GM19025 (cell line): ENCODE data around the gene CDC42EP4.
"Not testable (repeated sequence)": the region's sequence is repeated elsewhere in the genome, so short reads cannot be mapped to it uniquely, and the experiment has no call there.

Experiments used
- ATAC-seq: cut with Tn5 transposase; IDR thresholded peaks from one replicate; pipeline ENCODE4 v1.9.1; 2021; ENCODE audit warnings: mild to moderate bottlenecking, low read depth, moderate library complexity; ENCODE audit not compliant: unreplicated experiment

Gene CDC42EP4

DNA sequence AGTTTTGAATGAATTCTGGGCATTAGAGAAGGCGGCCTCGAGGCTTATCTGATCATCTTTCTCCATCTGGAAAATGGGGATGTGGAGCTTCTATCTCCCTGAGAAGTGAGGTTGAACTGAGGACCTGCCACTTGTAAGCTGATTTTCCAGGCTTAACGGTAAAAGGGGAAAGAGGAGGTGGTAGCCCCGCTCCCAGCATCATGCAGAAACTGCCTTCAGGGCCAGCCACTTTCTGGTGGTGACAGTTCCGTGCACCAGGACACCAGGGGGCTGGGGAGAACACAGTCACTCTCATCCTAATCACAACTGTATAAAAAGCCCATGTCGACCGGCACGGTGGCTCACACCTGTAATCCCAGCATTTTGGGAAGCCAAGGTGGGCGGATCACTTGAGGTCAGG lies 29.2 kb downstream of the CDC42EP4 start:
- ATAC-seq: no peak

DNA sequence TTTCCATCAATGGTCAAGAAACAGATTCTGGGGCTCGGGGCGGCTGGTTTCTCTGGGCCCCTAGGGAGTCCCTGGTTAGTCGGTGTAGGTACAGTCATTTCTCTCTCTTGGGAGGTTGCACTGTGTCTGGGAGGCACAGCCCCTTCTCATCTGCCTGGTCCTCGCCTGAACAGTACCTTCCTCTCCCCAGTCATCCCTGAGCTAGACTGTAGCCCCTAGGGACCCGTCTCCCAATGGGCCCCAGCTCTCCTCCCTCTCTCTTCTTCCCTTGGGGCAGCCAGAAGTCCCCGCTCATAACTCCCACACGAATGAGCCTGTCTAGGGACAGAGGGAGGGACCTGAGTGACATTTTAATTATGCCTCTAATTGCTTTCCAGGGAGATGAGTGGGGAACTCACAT lies 29.9 kb downstream of the CDC42EP4 start:
- ATAC-seq: peak; percentile 91

DNA sequence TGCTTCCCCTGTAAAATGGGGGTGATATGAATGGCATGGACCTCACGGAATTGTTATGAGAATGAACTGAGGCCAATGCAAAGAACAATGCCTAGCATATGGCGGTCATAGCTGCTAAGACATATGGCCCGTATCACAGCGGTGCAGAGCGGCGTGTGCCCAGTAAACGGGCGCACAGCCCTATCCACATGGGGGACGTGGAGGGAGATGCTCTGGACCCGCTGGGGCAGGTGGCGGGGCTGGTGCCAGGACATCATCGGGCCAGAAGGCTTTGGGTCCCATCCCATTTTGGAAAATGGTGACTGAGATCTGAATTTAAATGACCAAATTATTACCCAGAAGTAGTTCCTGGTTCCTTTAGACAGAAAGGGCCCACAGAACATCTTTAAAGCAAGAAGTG lies 31.6 kb downstream of the CDC42EP4 start:
- ATAC-seq: no peak

DNA sequence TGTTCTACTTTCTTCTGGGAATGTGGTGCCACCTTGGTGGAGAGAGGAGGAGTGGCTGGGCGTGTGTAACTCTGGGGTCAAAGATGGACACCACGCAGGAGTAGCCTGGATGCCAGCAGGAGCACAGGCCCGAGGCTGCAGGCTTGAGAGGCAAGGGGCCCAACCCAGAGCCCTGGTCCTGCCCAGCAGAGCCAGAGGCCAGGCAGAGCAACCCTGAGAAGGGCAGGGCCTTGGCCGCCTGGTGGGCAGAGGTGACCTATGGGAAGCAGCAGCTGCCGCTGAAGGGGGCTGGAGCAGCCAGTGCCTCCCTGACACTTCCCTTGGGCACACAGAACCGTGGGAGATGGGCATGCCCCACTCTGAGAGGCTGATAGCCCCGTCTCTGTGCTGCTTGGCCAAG lies 32.1 kb downstream of the CDC42EP4 start:
- ATAC-seq: no peak

DNA sequence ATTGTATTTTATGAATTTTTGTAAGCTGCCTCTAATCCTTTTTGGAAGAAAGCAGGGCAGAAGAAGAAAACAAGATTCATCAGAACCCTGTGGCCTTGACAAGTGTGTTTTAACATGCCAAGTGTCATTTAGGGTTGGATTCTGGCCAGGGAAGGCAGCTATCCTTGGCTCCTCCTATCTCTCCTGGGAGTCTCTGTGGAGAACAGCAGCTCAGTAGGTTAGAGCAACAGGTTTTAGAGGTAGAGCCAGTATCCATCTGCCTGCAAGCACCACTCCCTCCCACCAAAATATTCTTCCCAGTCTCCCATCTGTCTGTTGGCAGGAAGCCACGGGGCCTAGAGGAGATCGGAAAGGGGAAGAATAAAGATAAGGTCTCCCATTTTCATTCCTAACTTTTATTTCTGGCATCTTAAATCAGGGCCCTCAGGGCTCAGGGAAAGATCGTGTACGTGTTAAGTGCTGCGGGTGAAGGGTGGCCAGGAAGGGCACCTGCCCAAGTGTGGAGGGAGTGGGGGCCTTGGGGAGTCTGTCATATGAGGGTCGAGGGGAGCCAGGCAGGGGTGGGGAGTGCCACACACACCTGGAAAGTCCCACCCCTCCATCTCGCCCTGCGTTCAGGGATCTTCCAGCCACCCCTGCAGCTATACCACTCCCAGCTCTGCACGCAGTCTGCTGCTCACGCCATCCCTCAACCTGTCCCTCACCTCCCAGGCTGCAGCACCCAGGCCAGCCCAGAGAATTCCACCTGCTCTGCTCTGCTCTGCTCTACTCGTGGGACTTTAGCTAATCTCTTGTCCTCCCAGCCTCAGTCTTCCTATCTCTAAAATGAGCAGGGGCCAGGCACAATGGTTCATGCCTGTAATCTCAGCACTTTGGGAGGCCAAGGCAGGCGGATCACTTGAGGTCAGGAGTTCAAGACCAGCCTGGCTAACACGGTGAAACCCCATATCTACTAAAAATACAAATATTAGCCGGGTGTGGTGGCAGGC lies 33.0 kb downstream of the CDC42EP4 start:
- ATAC-seq: no peak

DNA sequence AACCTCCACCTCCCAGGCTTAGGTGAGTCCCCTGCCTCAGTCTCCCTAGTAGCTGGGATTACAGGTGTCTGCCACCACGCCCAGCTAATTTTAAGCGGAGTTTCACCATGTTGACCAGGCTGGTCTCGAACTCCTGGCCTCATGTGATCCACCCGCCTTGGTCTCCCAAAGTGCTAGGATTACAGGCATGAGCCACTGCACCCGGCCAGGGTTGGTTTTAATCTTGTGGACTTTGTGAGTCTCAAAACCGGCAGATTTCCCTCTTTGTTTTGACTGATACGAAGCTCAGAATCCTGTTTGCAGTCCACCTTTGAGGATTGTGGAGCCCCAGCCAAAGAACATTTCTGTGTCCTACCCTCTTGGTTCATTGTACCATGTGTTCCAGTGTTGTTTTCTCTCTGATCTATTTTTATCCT lies 33.7 kb downstream of the CDC42EP4 start:
- ATAC-seq: no peak

DNA sequence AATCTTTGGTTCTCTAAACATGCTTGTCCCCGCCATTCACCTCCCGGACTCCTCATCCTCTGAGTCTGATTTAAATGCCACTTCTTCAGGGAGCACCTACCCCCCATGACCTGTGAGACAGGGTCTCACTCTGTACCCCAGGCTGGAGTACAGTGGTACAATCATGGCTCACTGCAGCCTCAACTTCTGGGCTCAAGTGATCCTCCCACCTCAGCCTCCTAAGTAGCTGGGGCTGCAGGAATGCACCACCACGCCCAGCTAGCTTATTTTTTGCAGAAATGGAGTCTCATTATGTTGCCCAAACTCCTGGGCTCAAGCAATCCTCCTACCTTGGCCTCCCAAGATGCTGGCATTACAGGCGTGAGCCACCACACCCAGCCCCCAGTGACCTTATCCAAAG lies 37.3 kb downstream of the CDC42EP4 start:
- ATAC-seq: no peak

DNA sequence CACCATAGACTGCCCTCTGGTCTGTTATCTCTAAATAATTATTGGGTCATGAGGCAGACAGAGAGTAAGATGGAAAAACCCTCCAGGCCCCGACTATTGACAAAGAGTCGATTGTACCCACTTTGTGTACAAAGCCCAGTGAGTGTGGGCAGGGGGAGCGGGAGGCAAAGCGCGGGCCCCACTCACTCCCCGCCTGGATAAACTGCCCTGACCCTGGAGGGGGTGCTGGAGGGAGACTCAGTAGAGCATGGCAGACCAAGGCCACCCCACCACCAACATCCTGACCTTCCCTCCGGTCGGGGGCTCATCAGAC lies 38.9 kb downstream of the CDC42EP4 start:
- no peak for ATAC-seq

DNA sequence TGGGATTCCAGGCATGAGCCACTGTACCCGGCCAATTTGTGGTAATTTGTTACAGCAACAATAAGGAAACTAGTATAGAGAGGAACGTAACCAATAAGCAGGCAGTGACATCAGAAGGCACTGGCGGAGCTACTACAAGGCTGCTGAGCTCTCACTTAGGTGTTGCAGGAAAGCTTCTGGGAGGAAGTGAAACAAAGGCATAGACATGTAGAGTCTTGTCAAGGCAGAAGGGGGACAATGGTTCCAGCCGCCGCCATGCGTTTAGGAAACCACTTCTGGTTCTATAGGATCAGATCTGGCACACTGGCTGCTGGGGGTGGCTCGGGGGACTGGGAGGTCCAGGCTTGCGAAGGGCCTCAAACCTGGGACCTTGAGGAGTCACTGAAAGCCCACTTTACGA lies 40.7 kb downstream of the CDC42EP4 start:
- peak; percentile 96 for ATAC-seq

DNA sequence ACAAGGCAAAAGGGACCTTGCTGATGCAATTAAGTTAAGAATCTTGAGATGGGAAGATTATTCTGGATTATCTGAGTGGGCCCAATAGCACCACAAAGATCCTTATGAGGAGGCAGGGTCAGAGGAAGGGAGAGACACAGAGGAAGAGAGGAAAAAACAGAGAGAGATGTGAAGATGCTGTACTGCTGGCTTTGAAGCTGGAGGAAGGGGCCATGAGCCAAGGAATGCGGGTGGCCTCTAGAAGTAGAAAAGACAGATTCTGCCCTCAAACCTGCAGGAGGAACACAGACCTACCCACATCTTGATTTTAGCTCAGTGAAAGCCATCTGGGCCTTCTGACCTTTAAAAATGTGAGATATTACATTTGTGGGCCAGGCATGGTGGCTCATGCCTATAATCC lies 42.0 kb downstream of the CDC42EP4 start:
- ATAC-seq: no peak

DNA sequence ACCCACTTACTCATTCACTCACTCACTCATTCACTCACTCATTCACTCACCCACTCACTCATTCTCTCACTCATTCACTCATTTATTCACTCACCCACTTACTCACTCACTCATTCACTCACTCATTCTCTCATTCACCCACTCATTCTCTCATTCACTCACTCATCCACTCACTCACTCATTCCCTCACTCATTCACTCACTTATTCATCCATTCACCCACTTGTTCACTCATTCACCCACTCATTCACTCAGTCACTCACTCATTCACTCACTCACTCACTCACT lies 42.5 kb downstream of the CDC42EP4 start:
- no peak for ATAC-seq

DNA sequence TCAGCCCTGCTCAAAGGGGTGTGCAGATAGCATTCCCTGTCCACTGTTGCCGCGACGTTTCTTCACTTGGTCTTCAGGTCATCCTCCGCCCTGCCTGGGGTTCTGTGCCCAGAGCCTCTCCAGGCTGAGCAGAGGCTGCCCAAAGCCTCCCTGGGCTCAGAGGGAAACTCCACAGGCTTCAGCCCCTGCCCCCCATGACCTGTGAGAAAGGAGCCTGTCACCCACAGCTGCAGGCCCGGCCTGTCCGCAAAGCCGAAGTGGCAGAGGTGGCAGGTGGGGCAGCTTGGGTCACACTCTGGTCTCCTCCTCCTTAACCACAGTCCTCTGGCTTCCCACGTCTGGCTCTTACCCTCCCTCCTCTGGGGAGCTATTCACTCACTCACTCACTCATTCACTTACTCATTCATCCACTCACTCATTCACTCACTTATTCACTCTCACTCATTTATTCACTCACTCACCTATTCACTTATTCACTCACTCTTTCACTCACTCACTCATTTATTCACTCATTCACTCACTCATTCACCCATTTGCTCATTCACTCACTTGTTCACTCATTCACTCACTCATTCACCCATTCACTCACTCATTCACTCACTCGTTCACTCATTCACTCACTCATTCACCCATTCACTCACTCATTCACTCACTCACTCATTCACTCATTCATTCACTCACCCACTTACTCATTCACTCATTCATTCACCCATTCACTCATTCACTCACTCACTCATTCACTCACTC lies 43.0 kb downstream of the CDC42EP4 start:
- no peak for ATAC-seq

DNA sequence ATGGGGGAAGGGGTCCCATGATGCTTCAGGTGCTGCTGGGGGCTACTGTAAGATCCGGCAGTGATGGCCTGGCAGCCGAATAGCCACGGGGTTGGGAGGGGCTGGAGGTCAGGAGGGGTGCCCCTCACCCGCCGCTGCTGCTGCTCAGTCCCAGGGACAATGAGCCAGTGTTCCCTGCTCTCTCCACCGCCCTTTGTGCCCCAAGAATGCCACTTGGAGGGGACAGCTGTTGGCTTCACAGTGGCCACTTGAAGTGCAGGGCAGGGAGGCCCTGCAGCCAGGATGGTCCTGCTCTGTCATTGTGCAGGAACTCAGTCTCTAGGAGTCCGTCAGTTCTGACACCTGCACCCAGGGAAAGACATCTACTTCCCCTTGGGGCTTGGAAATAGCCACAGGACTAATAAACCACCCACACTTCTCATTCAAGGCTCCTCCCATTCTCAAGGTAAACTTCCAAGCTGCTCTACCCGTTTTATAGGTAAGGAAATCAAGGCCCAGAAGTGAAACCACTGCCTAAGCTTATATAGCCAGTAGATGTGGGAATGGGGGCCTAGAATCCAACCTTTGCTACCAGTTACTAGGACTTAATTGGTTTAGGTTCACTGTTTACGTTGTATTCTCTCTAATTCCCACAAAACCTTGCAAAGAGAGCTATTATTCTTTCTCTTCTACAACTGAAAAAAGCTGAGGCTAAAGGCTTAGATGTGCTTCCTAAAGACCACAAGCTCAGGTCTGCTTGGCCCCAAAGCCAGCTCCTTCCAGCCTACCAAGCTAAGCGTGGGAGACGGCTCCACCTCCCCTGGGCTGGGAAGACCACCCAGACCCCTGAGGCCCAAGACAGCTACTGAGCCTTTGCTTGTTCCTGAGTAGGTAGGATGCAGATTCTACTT lies 43.9 kb downstream of the CDC42EP4 start:
- ATAC-seq: no peak

DNA sequence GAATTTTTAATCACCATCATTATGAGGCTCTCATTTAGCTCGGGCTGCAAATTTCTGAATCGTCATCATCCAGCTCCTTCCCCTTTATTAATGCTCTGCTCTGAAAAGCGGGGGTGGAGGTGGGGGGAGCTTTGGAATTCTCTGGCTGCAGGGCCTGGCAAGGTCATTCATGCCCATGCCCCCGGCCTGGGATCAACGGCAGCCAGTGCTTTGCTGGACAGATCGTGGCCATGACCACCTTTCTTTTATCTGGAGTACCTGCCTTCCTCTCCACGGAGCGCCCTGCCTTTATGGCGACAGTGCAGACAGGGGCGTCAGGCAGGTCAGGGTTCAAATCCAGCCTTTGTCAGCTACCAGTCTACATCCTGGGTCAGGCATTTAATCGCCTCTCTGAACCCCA lies 45.0 kb downstream of the CDC42EP4 start:
- no peak for ATAC-seq

DNA sequence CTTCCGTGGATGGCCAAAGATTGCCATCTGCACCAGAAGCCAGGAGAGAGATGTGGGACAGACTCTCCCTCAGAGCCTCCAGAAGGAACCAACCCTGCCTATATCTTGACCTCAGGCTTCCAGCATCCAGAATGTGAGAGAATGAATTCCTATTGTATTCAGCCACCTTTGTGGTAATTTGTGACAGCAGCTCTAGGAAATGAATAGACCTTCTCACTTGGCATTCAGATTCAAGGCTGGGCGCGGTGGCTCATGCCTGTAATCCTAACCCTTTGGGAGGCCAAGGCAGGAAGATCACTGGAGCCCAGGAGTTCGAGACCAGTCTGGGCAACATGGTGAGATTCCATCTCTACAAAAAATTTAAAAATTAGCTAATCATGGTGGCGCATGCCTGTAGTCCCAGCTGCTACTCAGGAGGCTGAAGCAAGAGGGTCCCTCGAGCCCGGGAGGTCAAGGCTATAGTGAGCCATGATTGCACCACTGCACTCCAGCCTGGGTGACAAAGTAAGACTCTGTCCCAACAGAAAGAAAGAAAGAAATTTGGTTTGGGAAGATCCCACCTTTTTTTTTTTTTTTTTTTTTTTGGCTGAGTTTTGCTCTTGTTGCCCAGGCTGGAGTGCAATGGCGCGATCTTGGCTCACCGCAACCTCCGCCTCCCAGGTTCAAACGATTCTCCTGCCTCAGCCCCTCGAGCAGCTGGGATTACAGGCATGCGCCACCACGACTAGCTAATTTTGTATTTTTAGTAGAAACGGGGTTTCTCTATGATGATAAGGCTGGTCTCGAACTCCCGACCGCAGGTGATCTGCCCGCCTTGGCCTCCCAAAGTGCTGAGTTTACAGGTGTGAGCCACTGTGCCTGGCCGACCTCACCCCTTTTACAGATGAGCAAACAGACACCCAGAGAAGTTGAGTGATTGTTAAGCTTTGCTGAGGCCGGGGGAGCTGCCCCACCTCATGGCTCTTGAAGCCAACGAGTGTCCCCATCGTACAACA lies 45.9 kb downstream of the CDC42EP4 start:
- no peak for ATAC-seq

DNA sequence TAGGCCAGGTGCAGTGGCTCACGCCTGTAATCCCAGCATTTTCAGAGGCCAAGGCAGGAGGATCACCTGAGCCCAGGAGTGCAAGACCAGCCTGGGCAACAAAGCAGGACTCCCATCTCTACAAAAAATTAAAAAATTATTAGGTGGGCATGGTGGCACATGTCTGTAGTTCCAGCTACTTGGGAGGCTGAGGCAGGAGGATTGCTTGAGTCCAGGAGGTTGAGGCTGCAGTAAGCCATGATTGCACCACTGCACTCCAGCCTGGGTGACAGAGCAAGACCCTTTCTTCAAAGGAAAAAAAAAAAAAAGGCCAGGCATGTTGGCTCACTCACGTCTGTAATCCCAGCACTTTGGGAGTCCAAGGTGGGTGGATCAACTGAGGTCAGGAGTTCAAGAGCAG lies 47.4 kb downstream of the CDC42EP4 start:
- not testable (repeated sequence) for ATAC-seq

DNA sequence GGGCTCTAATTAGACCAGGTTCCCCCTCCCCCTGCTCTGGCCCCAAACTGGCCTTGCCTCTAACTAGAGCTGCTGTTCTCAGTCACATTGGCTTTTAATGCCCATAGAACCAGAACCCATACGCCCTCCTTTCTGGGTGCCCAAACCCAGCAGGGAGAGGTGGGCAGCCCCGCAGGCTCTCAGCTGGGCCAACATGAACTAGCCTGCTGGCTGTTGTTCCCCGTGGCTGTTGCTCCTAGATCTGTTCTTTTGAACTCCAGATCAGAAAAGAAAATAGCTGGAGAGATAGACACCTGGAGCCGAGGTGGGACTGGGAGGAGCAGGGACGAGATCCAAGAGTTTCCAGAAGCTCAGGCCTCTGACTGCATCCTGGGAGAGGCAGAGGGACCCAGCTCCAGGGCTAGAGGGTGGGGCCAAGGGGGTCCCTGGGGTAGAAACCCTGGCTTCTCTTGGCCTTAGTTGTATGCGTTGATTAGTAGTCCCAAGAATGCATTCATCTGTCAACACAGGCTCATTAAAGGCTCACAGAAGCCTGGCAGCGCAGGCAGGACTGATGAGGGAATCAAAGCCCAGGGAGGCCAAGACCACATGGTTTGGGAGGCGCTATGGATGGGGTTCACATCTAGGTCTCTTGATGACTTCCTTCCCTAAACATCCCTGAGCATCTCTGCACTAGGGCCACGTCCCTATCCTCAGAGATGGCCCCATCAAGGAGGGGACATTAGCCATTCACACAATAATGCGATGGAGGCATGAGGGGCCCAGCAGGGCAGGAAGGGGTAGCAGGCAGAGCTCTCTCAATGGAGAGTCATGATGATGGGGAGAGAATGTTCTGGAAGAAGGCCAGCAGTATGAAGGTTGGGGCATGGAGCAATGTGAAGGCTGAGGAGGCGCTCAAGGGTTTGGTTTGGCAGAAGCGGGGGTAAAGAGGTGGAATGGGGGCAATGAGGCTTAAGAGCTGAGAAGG lies 48.8 kb downstream of the CDC42EP4 start:
- no peak for ATAC-seq

DNA sequence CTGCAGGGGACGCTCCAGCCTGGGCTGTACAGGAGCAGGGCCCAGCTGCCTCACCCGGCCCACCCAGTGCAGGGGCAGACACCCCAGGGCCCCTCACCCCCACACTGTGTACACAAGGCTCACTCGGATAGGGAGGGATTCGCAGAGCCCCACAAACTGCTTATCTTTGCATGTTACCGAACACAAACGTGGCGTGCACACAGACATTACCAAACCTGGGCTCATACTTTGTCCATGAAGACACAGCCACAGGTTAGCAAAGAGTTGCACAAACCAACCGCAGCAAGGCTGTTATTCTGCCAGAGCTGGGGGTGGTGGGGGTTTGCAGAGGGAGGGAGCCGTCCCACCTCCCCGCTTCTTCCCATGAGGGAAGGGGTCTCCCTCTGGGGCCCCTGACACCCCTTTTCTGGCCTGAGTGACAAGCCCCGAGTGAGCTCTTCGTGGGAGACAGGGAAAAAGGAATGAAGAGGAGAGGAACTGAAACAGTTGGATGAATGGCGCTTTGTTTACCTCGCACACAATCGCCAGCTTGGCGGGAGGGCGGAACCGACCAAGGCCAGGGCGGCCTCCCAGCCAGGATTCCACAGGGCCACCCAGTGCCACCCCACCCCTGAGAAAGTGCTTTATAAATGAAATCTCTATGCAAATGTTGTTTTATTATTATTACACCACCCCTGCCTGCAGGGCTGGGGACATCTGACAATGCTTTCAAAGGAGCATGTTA lies 49.7 kb downstream of the CDC42EP4 start:
- ATAC-seq: no peak
